OCI-LY1 (cell line): ENCODE measurements around the gene RASA2.

Experiments used
- H2AFZ ChIP-seq: fragments of 200-600 bp; sonication (generic), shearing (Covaris generic); 2 replicates; pipeline ENCODE4 v1.6.0; 2014; ENCODE audit warnings: antibody characterized with exemption, mild to moderate bottlenecking, low read length
- H3F3A ChIP-seq: fragments of 200-600 bp; sonication (generic), shearing (Covaris generic); 2 replicates; pipeline ENCODE4 v1.6.0; 2014; ENCODE audit warnings: mild to moderate bottlenecking, antibody characterized with exemption, low read length, moderate library complexity; ENCODE audit not compliant: insufficient read depth
- H3K27ac ChIP-seq: fragments of 200-600 bp; sonication (generic); 2 replicates; pipeline ENCODE4 v1.5.1; 2014; ENCODE audit warnings: low read length, mixed run types, mild to moderate bottlenecking, low read depth; ENCODE audit not compliant: poor library complexity, severe bottlenecking
- H3K27me3 ChIP-seq: fragments of 200-600 bp; sonication (generic); 2 replicates; pipeline ENCODE4 v1.6.0; 2014; ENCODE audit warnings: antibody characterized with exemption, mild to moderate bottlenecking, low read length, moderate library complexity; ENCODE audit not compliant: insufficient read depth
- H3K36me3 ChIP-seq: fragments of 200-600 bp; sonication (generic); 2 replicates; pipeline ENCODE4 v1.6.1; 2014; ENCODE audit warnings: mild to moderate bottlenecking, antibody characterized with exemption, low read length, moderate library complexity, mixed read lengths; ENCODE audit not compliant: insufficient read depth
- H3K4me1 ChIP-seq: fragments of 200-600 bp; sonication (generic); 2 replicates; pipeline ENCODE4 v1.5.1; 2014; ENCODE audit warnings: mild to moderate bottlenecking, low read length, moderate library complexity; ENCODE audit not compliant: insufficient read depth, severe bottlenecking
- H3K4me2 ChIP-seq: fragments of 200-600 bp; sonication (generic), shearing (Covaris generic); 2 replicates; pipeline ENCODE4 v1.6.1; 2014; ENCODE audit warnings: low read length
- H3K4me3 ChIP-seq: fragments of 200-600 bp; sonication (generic); 2 replicates; pipeline ENCODE4 v1.5.1; 2014; ENCODE audit warnings: low read length, low read depth, mild to moderate bottlenecking, mixed read lengths; ENCODE audit not compliant: poor library complexity, severe bottlenecking
- H3K79me2 ChIP-seq: fragments of 200-600 bp; shearing (Covaris generic); 2 replicates; pipeline ENCODE4 v1.6.1; 2016; ENCODE audit warnings: mixed run types, low read length, mixed read lengths; ENCODE audit not compliant: insufficient read depth
- H3K9ac ChIP-seq: fragments of 200-600 bp; sonication (generic), shearing (Covaris generic); 2 replicates; pipeline ENCODE4 v1.6.1; 2014; ENCODE audit warnings: mild to moderate bottlenecking, low read length, mixed read lengths
- H3K9me2 ChIP-seq: fragments of 200-600 bp; sonication (generic), shearing (Covaris generic); 2 replicates; pipeline ENCODE4 v1.6.1; 2014; ENCODE audit warnings: low read depth, mild to moderate bottlenecking, low read length, mixed read lengths
- H3K9me3 ChIP-seq: fragments of 200-600 bp; shearing (Covaris generic); 2 replicates; pipeline ENCODE4 v1.6.1; 2014; ENCODE audit warnings: low read length, mixed read lengths
- H4K20me1 ChIP-seq: fragments of 200-600 bp; sonication (generic), shearing (Covaris generic); 2 replicates; pipeline ENCODE4 v1.6.0; 2016; ENCODE audit warnings: mild to moderate bottlenecking, low read length; ENCODE audit not compliant: insufficient read depth
- EZH2 ChIP-seq: fragments of 200-600 bp; sonication (generic), shearing (Covaris generic); IDR thresholded peaks from 2 replicates; pipeline ENCODE4 v1.8.0; 2017; ENCODE audit warnings: borderline replicate concordance, mixed run types, mild to moderate bottlenecking, antibody characterized with exemption, low read length, moderate library complexity, mixed read lengths
- TF ChIP-seq, protein P1 (sequence below): fragments of 200-600 bp; sonication (generic), shearing (Covaris generic); IDR thresholded peaks from 2 replicates; pipeline ENCODE4 v1.5.1; 2017; ENCODE audit warnings: mild to moderate bottlenecking, antibody characterized with exemption, low read length, moderate library complexity, mixed read lengths

The RASA2 gene

GRCh38 chr3:141578202-141578973 lies 91.6 kb downstream of the RASA2 start:
- Histone ChIP-seq H3K4me2 (no peak overlapping the region), H3F3A (no peaks in the 10 kb centered on the region)

GRCh38 chr3:141594357-141594756 lies 107.5 kb downstream of the RASA2 start:
- no peak for TF ChIP-seq EZH2
- TF ChIP-seq, protein P1, sequence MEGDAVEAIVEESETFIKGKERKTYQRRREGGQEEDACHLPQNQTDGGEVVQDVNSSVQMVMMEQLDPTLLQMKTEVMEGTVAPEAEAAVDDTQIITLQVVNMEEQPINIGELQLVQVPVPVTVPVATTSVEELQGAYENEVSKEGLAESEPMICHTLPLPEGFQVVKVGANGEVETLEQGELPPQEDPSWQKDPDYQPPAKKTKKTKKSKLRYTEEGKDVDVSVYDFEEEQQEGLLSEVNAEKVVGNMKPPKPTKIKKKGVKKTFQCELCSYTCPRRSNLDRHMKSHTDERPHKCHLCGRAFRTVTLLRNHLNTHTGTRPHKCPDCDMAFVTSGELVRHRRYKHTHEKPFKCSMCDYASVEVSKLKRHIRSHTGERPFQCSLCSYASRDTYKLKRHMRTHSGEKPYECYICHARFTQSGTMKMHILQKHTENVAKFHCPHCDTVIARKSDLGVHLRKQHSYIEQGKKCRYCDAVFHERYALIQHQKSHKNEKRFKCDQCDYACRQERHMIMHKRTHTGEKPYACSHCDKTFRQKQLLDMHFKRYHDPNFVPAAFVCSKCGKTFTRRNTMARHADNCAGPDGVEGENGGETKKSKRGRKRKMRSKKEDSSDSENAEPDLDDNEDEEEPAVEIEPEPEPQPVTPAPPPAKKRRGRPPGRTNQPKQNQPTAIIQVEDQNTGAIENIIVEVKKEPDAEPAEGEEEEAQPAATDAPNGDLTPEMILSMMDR: no peak
- Histone ChIP-seq H3K4me1 (no peaks in the 10 kb centered on the region), H3K79me2 (no peaks in the 10 kb centered on the region), H3K4me3 (no peak overlapping the region), H3F3A (0 out of 2 replicates have a peak, but pooled peaks cover 2% of the 10 kb centered on the region), H2AFZ (no peak overlapping the region), H3K9me3 (peaks cover 13% of the 10 kb centered on the region), H3K27me3 (no peaks in the 10 kb centered on the region), H3K36me3 (peaks cover 78% of the 10 kb centered on the region), H4K20me1 (no peaks in the 10 kb centered on the region), H3K27ac (no peak overlapping the region), H3K4me2 (no peak overlapping the region), H3K9ac (no peak overlapping the region), H3K9me2 (0 out of 2 replicates have a peak, but pooled peaks cover 4% of the 10 kb centered on the region)

More at GRCh38 chr3:141578202-141578973, 91.6 kb downstream of the RASA2 start:
- Histone ChIP-seq H4K20me1 (no peaks in the 10 kb centered on the region), H2AFZ (no peak overlapping the region), H3K4me3 (no peak overlapping the region), H3K9me3 (no peaks in the 10 kb centered on the region), H3K36me3 (peaks cover 49% of the 10 kb centered on the region), H3K79me2 (no peaks in the 10 kb centered on the region), H3K27ac (no peak overlapping the region), H3K9me2 (no peaks in the 10 kb centered on the region), H3K4me1 (peaks cover 8% of the 10 kb centered on the region), H3K9ac (no peak overlapping the region), H3K27me3 (no peaks in the 10 kb centered on the region)
- TF ChIP-seq EZH2: no peak
- TF ChIP-seq, protein P1: no peak

DNA sequence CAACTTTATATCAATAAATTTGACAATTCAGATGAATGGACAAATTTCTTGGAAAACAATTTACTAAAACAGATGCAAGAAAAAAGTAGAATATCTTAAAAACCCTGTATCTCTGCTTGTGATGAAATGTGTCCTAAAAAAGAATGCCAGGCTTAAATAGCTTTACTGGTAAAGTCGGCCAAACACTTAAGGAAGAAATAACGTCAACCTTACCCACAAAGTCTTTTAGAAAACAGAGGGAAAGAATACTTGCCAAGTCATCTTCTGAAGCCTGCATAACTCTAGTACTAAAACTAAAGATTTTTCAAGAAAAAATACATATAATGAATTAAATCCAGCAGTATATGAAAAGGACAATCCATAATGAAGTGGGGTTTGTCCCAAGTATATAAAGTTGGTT lies 111.1 kb downstream of the RASA2 start:
- Histone ChIP-seq H3K9ac (no peak overlapping the region), H3K27me3 (no peaks in the 10 kb centered on the region), H3K9me3 (peaks cover 24% of the 10 kb centered on the region), H3K9me2 (0 out of 2 replicates have a peak, but pooled peaks cover 4% of the 10 kb centered on the region), H3K4me1 (no peaks in the 10 kb centered on the region), H3F3A (no peaks in the 10 kb centered on the region), H3K36me3 (peaks cover 42% of the 10 kb centered on the region), H2AFZ (no peak overlapping the region), H4K20me1 (no peaks in the 10 kb centered on the region), H3K27ac (no peak overlapping the region), H3K79me2 (no peaks in the 10 kb centered on the region), H3K4me2 (no peak overlapping the region), H3K4me3 (no peak overlapping the region)
- TF ChIP-seq, protein P1: no peak
- TF ChIP-seq EZH2: no peak
